Dedifferentiated amniotic fluid mesenchymal stem cell (primary cell): Measurements from ENCODE around the gene BMPR1A.

Source experiments
- DNase-seq: peaks from one replicate; pipeline ENCODE4 v3.0.0-alpha.2; 2016; ENCODE audit errors: extremely low spot score

The BMPR1A gene

DNA sequence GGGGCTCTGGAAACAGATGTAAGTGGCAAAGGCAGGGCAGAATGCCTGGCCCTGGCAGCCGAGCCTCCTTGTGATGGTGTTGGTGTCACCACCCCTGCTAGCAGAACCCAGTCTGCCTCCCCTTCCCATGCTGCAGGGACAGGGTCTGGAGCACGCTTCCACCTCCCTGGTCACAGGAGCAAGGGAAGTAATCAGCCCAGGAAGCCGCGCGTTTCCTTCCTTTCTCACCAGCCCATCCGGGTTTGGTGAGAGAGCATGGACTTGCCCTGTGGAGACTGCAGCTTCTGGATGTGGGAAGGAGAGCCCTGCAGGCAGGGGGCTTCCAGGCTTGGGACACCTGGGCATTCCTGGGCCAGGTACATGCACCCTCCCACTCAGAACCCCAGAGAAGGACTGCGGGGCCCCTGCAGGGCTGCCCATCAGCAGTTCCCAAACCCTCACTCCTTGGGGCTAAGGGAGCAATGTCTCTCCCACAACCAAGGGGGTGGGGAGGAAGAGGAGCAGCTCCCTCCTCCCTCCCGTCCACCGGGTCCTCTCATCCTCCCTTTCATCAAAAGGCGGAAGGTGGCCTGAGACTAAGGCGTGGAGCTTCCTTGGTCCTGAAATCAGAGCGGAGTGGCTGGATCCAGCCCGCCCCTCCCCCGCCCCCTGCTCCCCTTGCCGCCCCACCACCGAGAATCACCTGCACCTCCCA, 199.2 kb downstream of the BMPR1A start:
- no peak for DNase-seq

DNA sequence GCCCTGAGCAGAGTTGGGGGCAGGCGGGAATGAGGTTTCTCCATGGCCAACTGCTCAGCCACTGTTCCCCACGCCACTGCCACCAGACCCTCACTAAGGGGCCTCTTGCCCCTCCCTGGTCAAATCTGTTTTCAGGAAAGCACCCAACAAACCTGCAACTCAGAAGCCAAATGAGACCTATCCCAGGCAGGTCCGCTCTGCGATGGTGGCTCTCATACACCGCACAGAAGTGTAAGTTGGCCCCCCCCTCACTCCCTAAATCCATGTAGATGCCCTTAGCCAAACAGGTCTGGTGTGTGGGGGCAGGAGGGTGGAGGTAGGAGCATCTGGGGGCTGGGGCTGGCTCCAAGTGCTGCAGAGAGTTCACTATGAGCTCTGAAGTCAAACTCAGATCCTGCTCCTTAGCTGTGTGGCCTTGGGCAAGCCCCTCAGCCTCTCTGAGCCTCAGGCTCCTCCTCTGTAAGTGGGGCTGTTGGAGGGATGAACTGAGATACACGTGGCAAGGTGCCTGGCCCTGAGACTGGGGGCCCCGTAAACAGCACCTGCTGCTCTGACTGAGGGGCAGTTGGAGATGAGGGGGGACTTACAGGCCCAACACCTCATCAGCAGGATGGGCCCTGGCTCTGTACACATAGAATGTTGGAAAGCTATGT, 199.9 kb downstream of the BMPR1A start:
- no peak for DNase-seq

DNA sequence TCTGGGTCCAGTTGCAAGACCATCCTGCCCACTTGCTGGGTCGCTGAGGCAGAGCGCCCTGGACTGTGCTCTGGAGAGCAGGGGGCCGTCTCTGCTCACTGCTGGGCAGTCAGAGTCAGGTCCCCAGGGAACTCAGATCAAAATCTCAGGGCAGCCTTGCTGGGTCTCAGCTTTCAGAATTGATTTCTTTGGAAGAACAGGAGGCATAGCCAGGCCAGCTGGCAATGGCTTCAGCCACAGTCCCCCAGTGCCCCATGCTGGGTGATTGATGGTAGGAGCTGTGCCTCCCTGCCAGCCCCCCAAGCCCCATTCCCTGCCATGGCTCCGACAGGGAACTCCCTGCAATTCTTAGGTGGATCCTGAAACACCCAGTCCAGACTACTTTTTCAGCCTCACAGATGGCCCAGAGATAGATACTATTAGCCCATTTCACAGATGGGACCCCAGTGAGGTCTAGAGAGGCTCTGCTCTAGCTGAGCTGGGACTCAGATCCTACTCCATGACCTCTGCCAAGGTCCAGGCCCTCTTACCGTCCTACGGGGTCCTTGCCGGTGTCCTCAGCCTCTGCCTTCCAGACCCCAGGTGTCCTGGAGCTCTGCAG, 200.5 kb downstream of the BMPR1A start:
- DNase-seq = no peak

DNA sequence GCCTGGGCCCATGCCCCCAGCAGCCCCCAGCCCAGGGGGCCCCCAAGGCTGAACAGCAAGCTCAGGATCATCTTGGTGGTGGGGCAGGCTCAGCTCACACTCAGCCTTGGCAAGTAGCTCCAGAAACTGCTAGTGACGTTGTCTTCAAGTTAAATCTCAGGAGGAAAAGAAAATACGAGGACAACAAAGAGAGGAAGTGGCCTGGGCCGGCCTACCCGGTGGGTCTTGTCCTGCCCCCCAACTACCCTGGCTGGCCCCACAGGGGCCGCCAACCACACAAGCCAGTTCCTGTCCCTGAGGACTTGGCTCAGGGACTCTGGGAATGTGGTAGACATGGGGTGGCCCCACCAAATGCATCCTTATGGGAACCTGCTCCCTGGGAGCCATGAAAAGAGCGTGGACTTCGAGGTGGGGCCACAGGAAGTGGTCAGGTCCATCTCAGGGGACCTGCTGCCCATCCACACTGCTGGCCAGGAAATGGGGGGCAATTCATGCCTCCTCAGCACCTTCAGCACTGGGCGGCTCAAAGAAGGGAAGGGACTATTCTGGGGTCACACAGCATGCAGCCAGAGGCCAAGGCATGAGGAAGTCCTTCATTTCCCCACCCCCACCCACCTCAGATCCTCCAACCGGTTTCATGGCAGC, 201.2 kb downstream of the BMPR1A start, which contains the start of gene MMRN2:
Gene MMRN2 (minus strand): TSS at position 145 of the 645 bp plus-strand sequence. CDS start 74 bp downstream, at position 71.
- no peak for DNase-seq

DNA sequence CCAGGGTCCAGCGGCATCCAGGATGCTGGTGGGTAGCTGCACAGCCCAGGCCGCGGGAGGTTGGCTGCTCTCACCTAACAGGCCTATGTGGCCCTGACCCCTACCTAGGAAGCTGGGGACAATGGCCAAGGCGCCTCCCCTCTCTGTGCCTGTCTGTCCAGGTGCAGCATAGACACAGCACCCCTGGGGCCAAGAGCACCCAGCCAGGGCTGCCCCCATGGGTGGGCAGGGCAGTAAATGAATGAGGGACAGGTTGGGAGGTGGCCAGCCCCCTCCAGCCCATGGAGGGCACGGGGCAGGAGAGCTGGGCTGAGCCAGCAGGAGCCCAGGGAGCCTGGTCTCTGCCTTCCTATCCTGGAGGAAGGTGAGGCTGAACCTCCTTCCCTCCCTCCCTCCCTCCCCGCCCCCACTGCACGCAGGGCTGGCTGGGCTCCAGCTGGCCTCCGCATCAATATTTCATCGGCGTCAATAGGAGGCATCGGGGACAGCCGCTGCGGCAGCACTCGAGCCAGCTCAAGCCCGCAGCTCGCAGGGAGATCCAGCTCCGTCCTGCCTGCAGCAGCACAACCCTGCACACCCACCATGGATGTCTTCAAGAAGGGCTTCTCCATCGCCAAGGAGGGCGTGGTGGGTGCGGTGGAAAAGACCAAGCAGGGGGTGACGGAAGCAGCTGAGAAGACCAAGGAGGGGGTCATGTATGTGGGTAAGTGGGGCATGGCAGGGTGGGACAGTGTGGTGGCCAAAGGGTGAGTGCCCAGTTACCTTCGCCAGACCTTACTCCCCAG, 201.9 kb downstream of the BMPR1A start, which contains the start of gene SNCG:
Gene SNCG (plus strand): TSS at position 484 of the 785 bp plus-strand sequence. CDS start 99 bp downstream, at position 583.
- DNase-seq = no peak

DNA sequence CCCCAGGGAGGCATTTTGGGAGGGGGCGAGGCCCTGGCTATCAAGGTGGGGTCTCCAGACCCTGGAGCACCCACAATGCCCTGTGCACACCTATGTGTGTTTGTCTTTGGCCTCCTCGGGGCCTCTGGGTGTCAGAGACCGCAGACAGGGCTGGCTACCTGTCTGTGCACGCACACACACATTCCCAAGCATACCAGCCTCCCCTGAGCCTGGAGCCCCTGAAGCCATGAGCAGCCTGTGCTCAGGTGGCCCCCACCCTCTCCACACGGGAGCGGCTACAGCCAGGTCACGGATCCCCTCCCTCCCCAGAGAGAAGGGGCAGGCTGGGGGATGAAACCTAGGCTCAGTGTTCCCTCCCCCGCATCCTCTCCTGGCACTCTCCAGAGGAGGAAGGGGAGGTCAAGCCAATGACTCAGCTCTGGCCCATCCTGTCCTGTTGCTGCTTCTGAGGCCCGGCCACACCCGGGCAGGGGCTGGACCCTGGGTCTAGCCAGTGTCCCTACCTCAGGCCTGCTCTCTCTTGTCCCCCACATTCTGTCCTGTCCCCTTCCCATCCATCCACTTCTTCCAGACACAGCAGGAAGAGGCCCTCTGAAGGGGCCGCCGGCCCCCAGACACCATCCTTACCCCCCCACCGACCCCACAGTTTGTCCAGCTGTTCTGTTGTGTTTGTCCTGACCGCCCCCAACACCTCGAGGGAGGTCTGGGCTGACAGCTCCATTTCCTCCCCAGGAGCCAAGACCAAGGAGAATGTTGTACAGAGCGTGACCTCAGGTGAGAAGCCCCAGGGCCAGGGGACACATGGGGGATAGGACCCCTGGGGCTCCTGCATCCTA, 202.7 kb downstream of the BMPR1A start:
- no peak for DNase-seq

DNA sequence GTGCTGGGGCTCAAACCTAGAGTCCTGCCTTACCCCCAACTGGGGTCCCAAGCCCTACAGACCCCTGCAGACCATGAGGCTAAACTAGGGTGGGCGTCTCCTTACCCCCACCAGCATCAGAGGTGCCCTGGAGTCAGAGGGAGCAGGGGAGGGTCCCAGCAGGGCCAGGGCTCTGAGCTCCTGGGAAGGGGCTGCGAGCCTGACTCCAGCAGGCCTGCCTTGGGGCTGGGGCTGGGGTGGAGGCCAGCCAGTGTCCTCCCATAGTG, 203.3 kb downstream of the BMPR1A start:
- DNase-seq = no peak

DNA sequence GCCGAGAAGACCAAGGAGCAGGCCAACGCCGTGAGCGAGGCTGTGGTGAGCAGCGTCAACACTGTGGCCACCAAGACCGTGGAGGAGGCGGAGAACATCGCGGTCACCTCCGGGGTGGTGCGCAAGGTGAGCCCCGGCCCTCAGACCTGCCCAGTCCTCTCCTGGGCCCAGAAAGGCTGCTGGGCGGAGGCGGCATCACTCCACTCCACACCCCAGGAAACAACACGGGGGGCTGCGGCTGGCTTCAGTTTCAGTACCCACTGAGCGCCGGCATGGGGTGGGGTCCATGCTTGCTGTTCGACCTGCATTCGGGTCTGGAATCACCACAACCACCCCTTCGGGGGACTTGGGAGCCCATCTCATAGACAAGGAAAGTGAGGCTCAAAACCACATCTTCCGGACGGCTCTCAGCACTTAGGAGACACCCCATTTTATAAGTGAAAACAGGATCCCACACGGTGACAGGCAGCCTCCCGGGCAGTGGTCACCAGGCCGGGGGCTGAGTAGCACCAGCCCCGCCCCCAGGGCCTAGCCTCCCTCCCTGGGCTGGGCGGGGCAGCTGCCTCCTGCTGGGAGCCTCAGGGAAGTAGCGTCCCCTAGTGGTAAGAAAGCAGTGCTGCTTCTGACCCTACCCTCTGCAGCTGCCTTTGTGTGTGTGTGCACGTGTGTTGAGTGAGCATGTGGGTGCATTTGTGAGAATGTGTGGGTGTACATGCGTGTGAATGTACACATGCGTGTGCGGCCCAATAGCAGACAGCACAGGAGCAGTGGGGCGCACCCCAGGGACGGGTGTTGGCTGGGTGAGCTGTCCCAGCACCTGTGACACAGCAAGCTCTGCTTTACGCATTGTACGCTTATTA, 203.8 kb downstream of the BMPR1A start:
- peak; percentile 42 for DNase-seq

DNA sequence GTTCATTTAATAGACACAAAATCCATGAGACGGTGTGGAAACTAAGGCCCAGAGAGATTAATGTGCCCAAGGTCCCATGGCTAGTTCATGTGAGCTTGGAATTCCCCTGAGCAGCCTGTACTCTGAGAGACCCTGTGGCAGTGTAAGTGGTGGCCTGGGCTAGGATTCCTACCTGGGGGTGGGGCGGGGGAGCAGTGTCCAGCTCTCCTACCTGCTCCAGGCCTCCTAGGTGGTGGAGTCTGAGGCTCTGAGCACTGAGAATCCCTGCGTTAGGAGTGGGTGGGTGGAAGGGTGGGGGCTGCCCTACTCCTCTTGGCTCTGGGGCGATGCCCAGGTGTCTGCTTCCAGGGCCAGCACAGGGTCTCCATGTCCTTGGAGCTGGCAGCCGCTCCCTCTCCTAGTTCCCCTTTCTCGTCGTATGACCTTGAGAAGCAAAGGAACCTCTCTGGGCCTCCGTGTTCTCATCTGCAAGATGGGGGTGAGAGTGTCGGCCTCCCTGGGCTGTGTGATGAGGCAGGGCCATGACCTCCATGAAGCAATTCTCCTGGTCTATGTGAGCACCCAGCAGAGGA, 204.5 kb downstream of the BMPR1A start:
- no peak for DNase-seq

DNA sequence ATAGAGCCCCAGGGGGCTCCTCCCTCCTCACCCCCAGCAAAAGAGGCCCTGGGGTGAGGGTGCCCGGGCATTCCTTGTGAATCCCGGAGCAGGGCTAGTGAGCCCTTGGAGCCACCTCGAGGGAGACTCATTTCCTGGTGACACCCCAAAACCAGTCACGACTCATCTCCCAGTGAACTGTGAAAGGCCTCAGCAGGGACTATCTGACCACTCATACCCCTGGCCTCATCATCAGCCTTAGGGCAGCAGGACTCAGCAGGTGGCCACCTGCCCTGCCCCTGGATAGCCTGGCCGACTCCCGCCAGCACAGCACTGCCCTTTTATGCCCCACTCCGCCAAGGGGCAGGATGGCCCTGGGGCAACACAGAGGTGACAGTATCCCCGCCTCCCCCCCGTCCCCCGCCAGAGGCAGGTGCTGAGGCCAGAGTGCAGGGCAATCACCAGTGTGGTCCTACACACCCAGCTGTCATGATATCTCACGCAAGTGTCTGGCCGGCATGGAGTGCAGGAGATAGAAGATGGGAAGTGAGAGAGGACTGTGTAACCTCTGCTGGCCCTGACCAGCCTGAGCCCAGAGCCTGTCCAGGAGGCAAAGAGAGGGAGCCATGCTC, 205.2 kb downstream of the BMPR1A start:
- no peak for DNase-seq

DNA sequence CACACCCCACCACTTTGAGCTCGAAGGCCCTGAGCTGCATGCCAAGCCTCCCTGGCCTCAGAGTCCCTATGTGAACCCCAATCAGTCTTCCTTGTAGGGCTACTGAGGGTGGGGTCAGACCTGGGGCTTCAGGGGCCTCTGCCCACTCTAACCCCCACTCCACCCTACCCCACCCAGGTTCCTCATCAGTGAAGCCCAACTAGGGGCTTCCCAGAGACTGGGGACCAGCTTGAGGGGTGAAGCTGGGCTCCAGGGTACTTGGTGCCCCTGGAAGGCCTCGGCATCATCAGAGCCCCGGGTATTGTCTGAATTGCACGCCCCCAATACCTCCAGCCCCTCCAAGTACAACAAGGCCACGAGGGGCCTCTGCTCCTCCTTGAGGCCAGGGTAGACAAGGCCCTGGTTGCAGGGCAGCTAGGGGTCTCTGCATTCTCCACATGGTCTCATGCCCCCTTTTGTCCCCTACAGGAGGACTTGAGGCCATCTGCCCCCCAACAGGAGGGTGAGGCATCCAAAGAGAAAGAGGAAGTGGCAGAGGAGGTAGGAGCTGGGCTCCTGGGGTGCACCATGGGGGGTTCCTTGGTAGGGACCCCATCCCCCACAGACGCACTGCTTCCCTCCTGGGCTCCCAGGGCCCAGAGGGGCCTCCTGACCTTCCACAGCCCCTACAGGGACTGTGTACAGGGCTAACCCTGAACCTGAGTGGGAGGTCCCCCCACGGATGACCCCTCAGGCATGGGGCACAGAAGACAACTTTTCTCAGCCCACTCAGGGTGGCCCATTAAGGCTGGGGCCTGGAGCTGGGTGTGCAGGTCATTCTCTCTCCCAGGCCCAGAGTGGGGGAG, 205.9 kb downstream of the BMPR1A start:
- DNase-seq = no peak

DNA sequence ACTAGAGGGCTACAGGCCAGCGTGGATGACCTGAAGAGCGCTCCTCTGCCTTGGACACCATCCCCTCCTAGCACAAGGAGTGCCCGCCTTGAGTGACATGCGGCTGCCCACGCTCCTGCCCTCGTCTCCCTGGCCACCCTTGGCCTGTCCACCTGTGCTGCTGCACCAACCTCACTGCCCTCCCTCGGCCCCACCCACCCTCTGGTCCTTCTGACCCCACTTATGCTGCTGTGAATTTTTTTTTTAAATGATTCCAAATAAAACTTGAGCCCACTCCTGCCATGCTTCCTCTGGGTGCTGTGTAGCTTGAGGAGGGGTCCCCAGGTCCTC, 206.5 kb downstream of the BMPR1A start:
- DNase-seq = no peak

DNA sequence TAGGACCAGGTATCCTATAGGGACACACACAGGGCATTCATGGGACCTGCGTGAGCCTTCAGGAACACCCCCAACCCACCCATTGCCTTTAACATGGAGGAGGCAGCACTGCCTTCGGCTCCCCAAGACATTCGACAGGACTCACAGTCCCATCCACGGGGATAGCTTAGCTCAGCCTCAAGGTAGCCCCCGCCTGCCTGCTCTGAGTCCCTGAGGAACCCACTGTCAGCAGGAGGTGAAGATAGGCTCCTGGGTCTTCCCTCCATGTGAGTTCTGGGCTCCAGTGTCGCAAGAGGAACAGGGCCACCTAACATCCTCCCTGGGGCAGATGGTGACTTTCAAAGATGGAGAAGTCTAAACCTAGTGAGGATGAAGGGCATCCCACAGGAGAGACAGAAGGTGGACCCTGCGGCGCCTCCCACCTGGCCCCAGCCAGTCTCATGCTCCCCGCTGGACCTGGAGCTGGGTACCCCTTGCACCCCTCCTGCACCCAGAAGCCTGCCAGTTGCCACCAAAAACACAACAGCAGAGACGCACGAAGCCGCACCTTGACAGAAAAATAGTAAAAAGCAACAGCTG, 207.0 kb downstream of the BMPR1A start:
- no peak for DNase-seq

DNA sequence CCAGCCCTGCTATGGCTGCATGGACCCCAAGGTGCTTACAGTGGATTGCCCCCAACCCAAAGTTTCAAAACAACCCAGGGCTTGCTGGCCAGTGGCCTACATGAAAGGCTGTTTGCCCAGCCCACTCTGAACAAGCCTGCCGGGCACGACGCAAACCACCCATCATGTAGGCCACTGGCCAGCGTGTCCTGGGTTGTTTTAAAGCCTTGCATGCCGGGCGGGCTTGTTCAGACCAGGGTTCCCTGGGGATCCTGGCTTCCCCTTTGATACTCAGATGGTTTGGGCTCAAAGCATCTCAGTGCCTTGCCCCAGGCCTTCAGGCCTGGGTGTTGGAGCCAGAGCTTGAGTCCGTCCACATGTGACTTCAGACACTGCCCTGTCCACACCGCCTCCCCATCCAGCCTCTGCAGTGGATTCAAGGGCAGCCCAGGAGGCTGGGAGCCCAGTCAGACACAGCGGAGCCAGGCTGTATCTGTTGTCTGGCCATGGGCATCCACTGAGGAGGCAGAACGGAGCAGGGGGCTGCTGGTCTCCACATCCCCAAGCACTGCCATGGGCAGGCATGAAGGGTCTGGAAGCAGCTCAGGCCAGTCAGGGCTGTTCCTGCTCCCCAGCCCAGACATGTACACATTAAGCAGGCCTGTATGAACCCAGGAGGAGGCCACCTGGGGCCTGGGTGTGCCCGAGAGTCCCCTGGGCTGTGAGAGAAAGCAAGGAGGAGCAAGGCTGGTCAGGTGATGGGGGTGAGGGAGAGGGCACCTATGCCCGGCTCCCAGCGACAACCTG, 207.8 kb downstream of the BMPR1A start:
- DNase-seq = no peak

DNA sequence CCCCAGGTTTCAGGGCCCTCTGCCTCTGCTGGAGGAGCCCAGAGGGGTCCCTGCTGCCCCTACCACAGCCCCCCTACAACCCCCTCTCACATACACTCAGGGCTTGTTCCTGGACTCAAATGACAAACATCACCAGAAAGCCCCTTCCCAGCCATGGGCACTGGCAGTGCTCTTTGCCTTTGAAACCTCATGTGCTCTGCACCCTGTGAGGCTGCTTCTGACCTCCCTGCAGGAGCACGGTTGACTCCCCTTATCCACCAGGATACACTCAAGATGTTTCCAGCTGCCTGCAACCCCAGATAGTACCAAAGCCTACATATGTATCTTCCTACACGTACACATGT, 208.4 kb downstream of the BMPR1A start:
- no peak for DNase-seq

DNA sequence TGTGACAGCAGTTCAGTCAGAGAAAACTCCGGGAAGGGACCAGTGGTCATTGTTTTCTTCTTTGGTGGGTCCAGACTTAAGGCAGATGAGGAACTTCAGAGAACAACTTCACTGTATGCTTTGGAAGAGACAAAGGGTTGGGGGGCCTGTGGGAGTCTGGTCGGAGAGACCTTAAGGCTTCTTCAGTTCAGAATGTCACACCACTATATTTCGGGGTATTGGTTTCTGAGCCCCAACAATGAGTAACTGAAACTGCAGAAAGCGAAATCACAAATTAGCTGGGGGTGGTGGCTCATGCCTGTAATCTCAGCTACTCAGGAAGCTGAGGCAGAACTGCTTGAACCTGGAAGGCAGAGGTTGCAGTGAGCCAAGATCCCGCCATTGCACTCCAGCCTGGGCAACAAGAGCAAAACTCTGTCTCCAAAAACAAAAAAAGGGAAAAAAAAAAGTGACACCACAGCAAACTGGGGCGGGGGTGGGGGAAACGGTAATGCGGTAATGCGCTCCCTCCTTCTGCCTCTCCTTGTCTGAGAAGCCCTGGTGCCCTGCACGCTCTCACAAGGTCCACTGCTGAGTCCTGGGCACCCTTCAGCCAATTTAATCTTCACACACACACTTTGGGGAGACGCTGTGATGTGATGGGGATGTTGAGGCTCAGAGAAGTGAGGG, 209.7 kb downstream of the BMPR1A start:
- DNase-seq = no peak

DNA sequence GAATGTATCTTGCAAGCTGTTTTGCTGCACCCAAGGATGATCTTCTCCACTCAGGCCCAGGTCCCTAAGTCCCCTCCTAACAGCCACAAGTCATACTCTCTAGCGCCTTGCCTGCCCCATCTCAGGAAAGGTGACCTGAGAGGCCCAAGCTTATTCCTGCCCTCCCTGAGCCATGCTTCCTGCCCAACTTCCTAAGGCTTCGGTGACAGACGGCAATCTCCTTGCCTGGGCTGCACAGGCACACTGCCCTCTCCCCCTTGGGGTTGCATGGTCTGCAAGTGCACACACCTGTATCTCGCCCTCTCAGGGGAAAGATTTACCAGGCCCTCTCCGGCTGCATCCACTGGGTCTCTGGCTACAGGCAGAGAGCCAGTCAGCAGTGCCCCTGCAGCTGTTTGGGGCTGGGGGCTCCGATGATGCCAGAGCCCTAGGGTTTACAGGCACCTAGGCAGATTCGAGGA, 211.1 kb downstream of the BMPR1A start:
- no peak for DNase-seq
